HG03066 (cell line): ENCODE measurements around the gene GPR4.
"Not testable (repeated sequence)": the region's sequence is repeated elsewhere in the genome, so short reads cannot be mapped to it uniquely, and the experiment has no call there.

Source experiments
- ATAC-seq: cut with Tn5 transposase; IDR thresholded peaks from one replicate; pipeline ENCODE4 v1.9.1; 2021; ENCODE audit warnings: low read depth; ENCODE audit not compliant: unreplicated experiment

Gene GPR4

GRCh38 chr19:45628219-45628618 lies 26.2 kb upstream of the GPR4 start:
- not testable (repeated sequence) for ATAC-seq

GRCh38 chr19:45623984-45624383 lies 22.0 kb upstream of the GPR4 start:
- ATAC-seq, result no peak

GRCh38 chr19:45621976-45622503 lies 20.0 kb upstream of the GPR4 start:
- no peak for ATAC-seq

- no peak for ATAC-seq
Measured at GRCh38 chr19:45621389-45621788, 19.4 kb upstream of the GPR4 start.

- ATAC-seq, result no peak
Measured at GRCh38 chr19:45616704-45617017, 14.6 kb upstream of the GPR4 start.

- ATAC-seq, result no peak
Measured at GRCh38 chr19:45615795-45616703, 14.0 kb upstream of the GPR4 start.

- not testable (repeated sequence) for ATAC-seq
Measured at GRCh38 chr19:45615056-45615455, 13.0 kb upstream of the GPR4 start.

GRCh38 chr19:45613926-45614725 lies 12.1 kb upstream of the GPR4 start:
- ATAC-seq, result no peak

- no peak for ATAC-seq
Measured at GRCh38 chr19:45608948-45609347, 6.9 kb upstream of the GPR4 start.

- no peak for ATAC-seq
Measured at GRCh38 chr19:45607071-45608029, 5.3 kb upstream of the GPR4 start.

- no peak for ATAC-seq
Measured at GRCh38 chr19:45601115-45601514, 897 bp downstream of the GPR4 start.

GRCh38 chr19:45600340-45600885 lies 1.6 kb downstream of the GPR4 start:
- no peak for ATAC-seq

GRCh38 chr19:45599286-45599685 lies 2.7 kb downstream of the GPR4 start:
- ATAC-seq, result no peak

- ATAC-seq, result no peak
Measured at GRCh38 chr19:45598267-45599001, 3.6 kb downstream of the GPR4 start.

- ATAC-seq, result no peak
Measured at GRCh38 chr19:45597425-45598111, 4.4 kb downstream of the GPR4 start.

GRCh38 chr19:45595814-45596213 lies 6.2 kb downstream of the GPR4 start:
- no peak for ATAC-seq

- no peak for ATAC-seq
Measured at GRCh38 chr19:45593520-45593919, 8.5 kb downstream of the GPR4 start.

GRCh38 chr19:45592366-45592765 lies 9.6 kb downstream of the GPR4 start:
- ATAC-seq, result no peak

- no peak for ATAC-seq
Measured at GRCh38 chr19:45591638-45592005, 10.4 kb downstream of the GPR4 start.
